ENCODE data around the gene SHROOM3. TPM values are rescaled to one million over a fixed set of nuclear protein-coding genes. Genes with fewer than 3 reads are reported as not detected.

The SHROOM3 gene
- total RNA-seq, 1 experiment from 2014 or later, result 0.78 TPM

GRCh38 chr4:76663824-76664223, 228.8 kb downstream of the SHROOM3 start:
- H3K79me2 ChIP-seq (ENCODE audit: low read length), result no peaks in the 10 kb centered on the region
- no peak overlapping the region for H3K4me2 ChIP-seq (ENCODE audit: low read depth, low read length, poor library complexity, severe bottlenecking)
- no peak for DNase-seq

GRCh38 chr4:76665153-76665552, 230.1 kb downstream of the SHROOM3 start:
- Histone ChIP-seq H3K36me3 (ENCODE audit: insufficient read depth, low read length) (no peaks in the 10 kb centered on the region), H3K9me2 (replicated peaks; ENCODE audit: insufficient read depth, low read length) (no peaks in the 10 kb centered on the region), H3K9me3 (ENCODE audit: low read length) (no peaks in the 10 kb centered on the region), H3K27me3 (ENCODE audit: low read length) (no peaks in the 10 kb centered on the region), H3K4me1 (ENCODE audit: low read length) (no peaks in the 10 kb centered on the region), H3K4me2 (ENCODE audit: low read depth, low read length, poor library complexity, severe bottlenecking) (no peak overlapping the region), H2AFZ (ENCODE audit: low read length) (no peak overlapping the region), H3K9ac (ENCODE audit: low read length) (no peak overlapping the region), H3K27ac (ENCODE audit: low read length) (no peak overlapping the region), H3K79me2 (ENCODE audit: low read length) (no peaks in the 10 kb centered on the region), H3K4me3 (ENCODE audit: low read length) (no peak overlapping the region), H4K20me1 (ENCODE audit: insufficient read depth, low read depth, low read length) (no peaks in the 10 kb centered on the region)
- DNase-seq, result no peak

More at GRCh38 chr4:76663824-76664223, 228.8 kb downstream of the SHROOM3 start:
- H3K27me3 ChIP-seq (ENCODE audit: low read length), result no peaks in the 10 kb centered on the region
- no peaks in the 10 kb centered on the region for H3K4me1 ChIP-seq (ENCODE audit: low read length)
- H3K4me3 ChIP-seq (ENCODE audit: low read length), result no peak overlapping the region
- H3K9me2 ChIP-seq (replicated peaks; ENCODE audit: insufficient read depth, low read length), result no peaks in the 10 kb centered on the region
- no peaks in the 10 kb centered on the region for H4K20me1 ChIP-seq (ENCODE audit: insufficient read depth, low read depth, low read length)
- H3K9ac ChIP-seq (ENCODE audit: low read length), result no peak overlapping the region
- no peak overlapping the region for H3K27ac ChIP-seq (ENCODE audit: low read length)
- no peak overlapping the region for H2AFZ ChIP-seq (ENCODE audit: low read length)
- H3K9me3 ChIP-seq (ENCODE audit: low read length), result no peaks in the 10 kb centered on the region
- no peaks in the 10 kb centered on the region for H3K36me3 ChIP-seq (ENCODE audit: insufficient read depth, low read length)

DNA sequence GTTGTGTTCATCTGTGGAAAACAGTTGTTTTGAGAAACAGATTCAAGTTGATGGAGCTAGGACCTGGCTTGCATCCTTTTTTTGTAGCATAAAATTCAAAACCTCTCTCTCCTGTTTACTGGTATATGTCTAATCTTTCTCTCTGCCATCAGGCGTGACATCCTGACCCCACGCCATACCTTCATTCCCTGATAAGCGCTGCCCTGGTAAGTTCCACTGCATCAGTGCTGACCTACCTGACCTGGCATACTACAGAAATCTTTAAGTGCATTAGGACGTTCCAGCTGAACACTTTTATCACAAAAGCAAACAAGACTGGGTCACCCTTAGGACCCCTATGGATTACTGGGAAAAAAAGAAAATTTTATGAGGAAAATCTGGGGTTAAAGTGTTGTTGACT, 230.7 kb downstream of the SHROOM3 start:
- no peak overlapping the region for H3K4me2 ChIP-seq (ENCODE audit: low read depth, low read length, poor library complexity, severe bottlenecking)

GRCh38 chr4:76666944-76667532, 232.0 kb downstream of the SHROOM3 start:
- no peaks in the 10 kb centered on the region for H3K9me3 ChIP-seq (ENCODE audit: low read length)
- H3K36me3 ChIP-seq (ENCODE audit: insufficient read depth, low read length), result no peaks in the 10 kb centered on the region
- no peaks in the 10 kb centered on the region for H3K4me1 ChIP-seq (ENCODE audit: low read length)
- H3K9me2 ChIP-seq (replicated peaks; ENCODE audit: insufficient read depth, low read length), result no peaks in the 10 kb centered on the region
- H3K4me3 ChIP-seq (ENCODE audit: low read length), result no peak overlapping the region
- H3K9ac ChIP-seq (ENCODE audit: low read length), result no peak overlapping the region
- H2AFZ ChIP-seq (ENCODE audit: low read length), result no peak overlapping the region
- no peak overlapping the region for H3K27ac ChIP-seq (ENCODE audit: low read length)
- H3K27me3 ChIP-seq (ENCODE audit: low read length), result no peaks in the 10 kb centered on the region
- no peak for DNase-seq
- H3K79me2 ChIP-seq (ENCODE audit: low read length), result no peaks in the 10 kb centered on the region
- H4K20me1 ChIP-seq (ENCODE audit: insufficient read depth, low read depth, low read length), result no peaks in the 10 kb centered on the region
- no peak overlapping the region for H3K4me2 ChIP-seq (ENCODE audit: low read depth, low read length, poor library complexity, severe bottlenecking)

More for the DNA sequence above, 230.7 kb downstream of the SHROOM3 start:
- H3K9me2 ChIP-seq (replicated peaks; ENCODE audit: insufficient read depth, low read length), result no peaks in the 10 kb centered on the region
- no peaks in the 10 kb centered on the region for H3K79me2 ChIP-seq (ENCODE audit: low read length)
- DNase-seq, result no peak
- H3K4me1 ChIP-seq (ENCODE audit: low read length), result no peaks in the 10 kb centered on the region
- H2AFZ ChIP-seq (ENCODE audit: low read length), result no peak overlapping the region
- H4K20me1 ChIP-seq (ENCODE audit: insufficient read depth, low read depth, low read length), result no peaks in the 10 kb centered on the region
- no peaks in the 10 kb centered on the region for H3K27me3 ChIP-seq (ENCODE audit: low read length)
- no peak overlapping the region for H3K9ac ChIP-seq (ENCODE audit: low read length)
- no peaks in the 10 kb centered on the region for H3K36me3 ChIP-seq (ENCODE audit: insufficient read depth, low read length)
- no peak overlapping the region for H3K4me3 ChIP-seq (ENCODE audit: low read length)
- H3K27ac ChIP-seq (ENCODE audit: low read length), result no peak overlapping the region
- no peaks in the 10 kb centered on the region for H3K9me3 ChIP-seq (ENCODE audit: low read length)

- no peaks in the 10 kb centered on the region for H3K9me3 ChIP-seq (ENCODE audit: low read length)
- H3K27ac ChIP-seq (ENCODE audit: low read length), result no peak overlapping the region
- H3K9ac ChIP-seq (ENCODE audit: low read length), result no peak overlapping the region
- no peaks in the 10 kb centered on the region for H3K79me2 ChIP-seq (ENCODE audit: low read length)
- DNase-seq, result no peak
- no peak overlapping the region for H3K4me3 ChIP-seq (ENCODE audit: low read length)
- H3K4me1 ChIP-seq (ENCODE audit: low read length), result no peaks in the 10 kb centered on the region
- H3K9me2 ChIP-seq (replicated peaks; ENCODE audit: insufficient read depth, low read length), result no peaks in the 10 kb centered on the region
- no peaks in the 10 kb centered on the region for H3K27me3 ChIP-seq (ENCODE audit: low read length)
- H2AFZ ChIP-seq (ENCODE audit: low read length), result no peak overlapping the region
- no peaks in the 10 kb centered on the region for H3K36me3 ChIP-seq (ENCODE audit: insufficient read depth, low read length)
- H3K4me2 ChIP-seq (ENCODE audit: low read depth, low read length, poor library complexity, severe bottlenecking), result no peak overlapping the region
- H4K20me1 ChIP-seq (ENCODE audit: insufficient read depth, low read depth, low read length), result no peaks in the 10 kb centered on the region
Measured at GRCh38 chr4:76670631-76671030, 235.6 kb downstream of the SHROOM3 start.

DNA sequence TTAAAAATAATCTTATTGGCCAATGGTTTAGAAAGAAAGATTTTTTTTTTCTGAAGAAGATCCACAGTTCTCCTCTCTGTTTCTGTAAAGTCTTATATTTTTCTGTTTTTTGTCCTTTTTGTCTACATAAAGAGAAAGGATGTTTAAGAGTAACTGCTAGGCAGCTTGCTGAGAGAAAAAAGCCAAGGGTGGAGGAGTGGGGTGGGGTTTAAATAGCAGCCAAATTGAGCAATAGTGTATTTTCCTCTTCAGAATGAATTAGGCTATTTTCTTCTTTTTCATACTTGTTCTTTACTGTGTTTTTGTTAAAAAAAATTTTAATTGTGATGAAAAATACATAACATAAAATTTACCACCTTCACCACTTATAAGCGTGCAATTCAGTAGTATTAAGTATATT, 238.3 kb downstream of the SHROOM3 start:
- H3K4me1 ChIP-seq (ENCODE audit: low read length), result no peaks in the 10 kb centered on the region
- H3K9ac ChIP-seq (ENCODE audit: low read length), result no peak overlapping the region
- no peak overlapping the region for H2AFZ ChIP-seq (ENCODE audit: low read length)
- H3K4me3 ChIP-seq (ENCODE audit: low read length), result no peak overlapping the region
- H3K9me2 ChIP-seq (replicated peaks; ENCODE audit: insufficient read depth, low read length), result no peaks in the 10 kb centered on the region
- H3K79me2 ChIP-seq (ENCODE audit: low read length), result no peaks in the 10 kb centered on the region
- no peaks in the 10 kb centered on the region for H3K9me3 ChIP-seq (ENCODE audit: low read length)
- no peaks in the 10 kb centered on the region for H3K36me3 ChIP-seq (ENCODE audit: insufficient read depth, low read length)
- DNase-seq, result no peak
- H4K20me1 ChIP-seq (ENCODE audit: insufficient read depth, low read depth, low read length), result no peaks in the 10 kb centered on the region
- no peak overlapping the region for H3K27ac ChIP-seq (ENCODE audit: low read length)
- H3K4me2 ChIP-seq (ENCODE audit: low read depth, low read length, poor library complexity, severe bottlenecking), result no peak overlapping the region
- no peaks in the 10 kb centered on the region for H3K27me3 ChIP-seq (ENCODE audit: low read length)

- Histone ChIP-seq H3K27me3 (ENCODE audit: low read length) (no peaks in the 10 kb centered on the region), H3K4me3 (ENCODE audit: low read length) (no peak overlapping the region), H3K36me3 (ENCODE audit: insufficient read depth, low read length) (no peaks in the 10 kb centered on the region), H4K20me1 (ENCODE audit: insufficient read depth, low read depth, low read length) (no peaks in the 10 kb centered on the region), H3K9ac (ENCODE audit: low read length) (no peak overlapping the region), H2AFZ (ENCODE audit: low read length) (no peak overlapping the region), H3K4me1 (ENCODE audit: low read length) (no peaks in the 10 kb centered on the region), H3K9me2 (replicated peaks; ENCODE audit: insufficient read depth, low read length) (no peaks in the 10 kb centered on the region), H3K4me2 (ENCODE audit: low read depth, low read length, poor library complexity, severe bottlenecking) (no peak overlapping the region), H3K79me2 (ENCODE audit: low read length) (no peaks in the 10 kb centered on the region), H3K9me3 (ENCODE audit: low read length) (no peaks in the 10 kb centered on the region), H3K27ac (ENCODE audit: low read length) (no peak overlapping the region)
- DNase-seq, result no peak
Measured at GRCh38 chr4:76674983-76675382, 240.0 kb downstream of the SHROOM3 start.

- H3K27me3 ChIP-seq (ENCODE audit: low read length), result no peaks in the 10 kb centered on the region
- H4K20me1 ChIP-seq (ENCODE audit: insufficient read depth, low read depth, low read length), result no peaks in the 10 kb centered on the region
- H3K9me2 ChIP-seq (replicated peaks; ENCODE audit: insufficient read depth, low read length), result no peaks in the 10 kb centered on the region
- no peaks in the 10 kb centered on the region for H3K9me3 ChIP-seq (ENCODE audit: low read length)
- no peak overlapping the region for H2AFZ ChIP-seq (ENCODE audit: low read length)
- H3K4me1 ChIP-seq (ENCODE audit: low read length), result no peaks in the 10 kb centered on the region
- H3K4me2 ChIP-seq (ENCODE audit: low read depth, low read length, poor library complexity, severe bottlenecking), result no peak overlapping the region
- no peak for DNase-seq
- no peak overlapping the region for H3K9ac ChIP-seq (ENCODE audit: low read length)
- no peak overlapping the region for H3K27ac ChIP-seq (ENCODE audit: low read length)
- H3K4me3 ChIP-seq (ENCODE audit: low read length), result no peak overlapping the region
- H3K79me2 ChIP-seq (ENCODE audit: low read length), result no peaks in the 10 kb centered on the region
- no peaks in the 10 kb centered on the region for H3K36me3 ChIP-seq (ENCODE audit: insufficient read depth, low read length)
Measured at GRCh38 chr4:76677571-76678326, 242.7 kb downstream of the SHROOM3 start.

All from Karpas-422 (cell line).